Peyer's patch (tissue), 4 donors: ENCODE data around the gene HELZ2.

Experiments
- POLR2A ChIP-seq, 2 donors: fragments of 450-650 bp; IDR thresholded peaks; one replicate each; pipeline ENCODE4 v1.5.1; 2017; ENCODE audit warnings: antibody characterized with exemption in 2 of 2, mild to moderate bottlenecking in 2 of 2, moderate library complexity in 2 of 2
- TF ChIP-seq, protein P1 (sequence below), 6 experiments: fragments of 450-650 bp in 4 of 6; fragments of 200-600 bp in 2 of 6; sonication (generic) in 1 of 6; IDR thresholded peaks; one replicate each; pipeline ENCODE4 v1.5.1; 2017 to 2019; ENCODE audit warnings: antibody characterized with exemption in 6 of 6, mild to moderate bottlenecking in 3 of 6, moderate library complexity in 1 of 6

DNA sequence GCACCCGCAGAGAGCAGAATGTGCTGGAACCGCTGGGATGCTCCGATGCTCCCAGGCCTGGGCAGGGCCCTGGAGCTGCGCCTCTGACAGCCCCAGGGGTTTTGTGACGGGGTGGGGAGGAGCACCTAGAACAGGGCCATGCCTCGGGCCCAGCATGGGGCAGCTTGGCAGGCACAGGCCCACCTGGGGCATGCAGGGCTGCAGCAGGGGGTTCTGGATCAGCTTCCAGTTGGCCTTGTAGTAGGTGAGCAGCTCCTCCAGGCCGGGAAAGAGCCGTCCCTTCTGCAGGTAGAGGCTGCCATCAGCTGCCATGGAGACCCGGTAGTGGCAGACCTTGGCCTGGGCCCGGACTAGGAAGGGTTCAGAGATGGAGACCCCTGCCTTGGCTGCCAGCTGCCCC, 30.9 kb downstream of the HELZ2 start:
- TF ChIP-seq, protein P1, sequence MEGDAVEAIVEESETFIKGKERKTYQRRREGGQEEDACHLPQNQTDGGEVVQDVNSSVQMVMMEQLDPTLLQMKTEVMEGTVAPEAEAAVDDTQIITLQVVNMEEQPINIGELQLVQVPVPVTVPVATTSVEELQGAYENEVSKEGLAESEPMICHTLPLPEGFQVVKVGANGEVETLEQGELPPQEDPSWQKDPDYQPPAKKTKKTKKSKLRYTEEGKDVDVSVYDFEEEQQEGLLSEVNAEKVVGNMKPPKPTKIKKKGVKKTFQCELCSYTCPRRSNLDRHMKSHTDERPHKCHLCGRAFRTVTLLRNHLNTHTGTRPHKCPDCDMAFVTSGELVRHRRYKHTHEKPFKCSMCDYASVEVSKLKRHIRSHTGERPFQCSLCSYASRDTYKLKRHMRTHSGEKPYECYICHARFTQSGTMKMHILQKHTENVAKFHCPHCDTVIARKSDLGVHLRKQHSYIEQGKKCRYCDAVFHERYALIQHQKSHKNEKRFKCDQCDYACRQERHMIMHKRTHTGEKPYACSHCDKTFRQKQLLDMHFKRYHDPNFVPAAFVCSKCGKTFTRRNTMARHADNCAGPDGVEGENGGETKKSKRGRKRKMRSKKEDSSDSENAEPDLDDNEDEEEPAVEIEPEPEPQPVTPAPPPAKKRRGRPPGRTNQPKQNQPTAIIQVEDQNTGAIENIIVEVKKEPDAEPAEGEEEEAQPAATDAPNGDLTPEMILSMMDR (IDR thresholded peaks at IDR 0.05), result no peak
- TF ChIP-seq POLR2A (IDR thresholded peaks at IDR 0.05), result no peak
